Subcutaneous adipose tissue (tissue), 4 donors: ENCODE results near the gene WDR37. TPM values are rescaled to one million over a fixed set of nuclear protein-coding genes. Genes with fewer than 3 reads are reported as not detected.

Source experiments
- CTCF ChIP-seq: fragments of 450-650 bp; IDR thresholded peaks from one replicate; pipeline ENCODE4 v1.5.1; 2016; ENCODE audit warnings: low read depth, mild to moderate bottlenecking, control low read depth, antibody characterized with exemption, moderate library complexity
- total RNA-seq, 4 donors: library from RNA; depleted of rRNA; stranded (reverse); fragments of >200 nt; gene quantifications; one replicate each; pipeline ENCODE4 v1.1.0, GENCODE V29; 2016

The WDR37 gene
- total RNA-seq, 4 donors from 2014 or later: 11.4 to 16.0 (median 15.0) TPM

GRCh38 chr10:1043532-1043995 is 12.6 kb upstream of the WDR37 start:
- TF ChIP-seq CTCF: no peak

GRCh38 chr10:1044146-1044545 is 12.0 kb upstream of the WDR37 start:
- TF ChIP-seq CTCF: no peak

- TF ChIP-seq CTCF: no peak
Measured at GRCh38 chr10:1044964-1045363, 11.2 kb upstream of the WDR37 start.

GRCh38 chr10:1045415-1045814 is 10.8 kb upstream of the WDR37 start:
- TF ChIP-seq CTCF: no peak

GRCh38 chr10:1047937-1048336 is 8.2 kb upstream of the WDR37 start:
- TF ChIP-seq CTCF: no peak

GRCh38 chr10:1048349-1048731 is 7.8 kb upstream of the WDR37 start:
- TF ChIP-seq CTCF: no peak

GRCh38 chr10:1048732-1049424 is 7.3 kb upstream of the WDR37 start, which contains the start of gene IDI1:
TSS of gene IDI1 (minus strand) at chr10:1049119. CDS start at chr10:1049003, 116 bp downstream.
- no peak for TF ChIP-seq CTCF
